Astrocyte (in vitro differentiated cells and primary cell): ENCODE data around the gene KRT5. TPM values are rescaled to one million over a fixed set of nuclear protein-coding genes. Genes with fewer than 3 reads are reported as not detected.

Experiments used
- DNase-seq: peaks from one replicate; pipeline ENCODE4 v3.0.0-alpha.2; 2010; ENCODE audit warnings: low read depth
- FAIRE-seq: peaks from 2 replicates; lab custom pipeline; 2011; peaks lifted over from hg19 to GRCh38; lab: Jason Lieb, UNC
- H2AFZ ChIP-seq: 2 replicates; pipeline ENCODE4 v1.6.0; 2012; ENCODE audit warnings: low read depth, low read length, inconsistent platforms
- H3K27ac ChIP-seq: 2 replicates; pipeline ENCODE4 v1.5.1; 2011; ENCODE audit warnings: low read depth, low read length, inconsistent platforms
- H3K27me3 ChIP-seq: 2 replicates; pipeline ENCODE4 v1.6.0; 2011; ENCODE audit warnings: low read length, inconsistent platforms; ENCODE audit not compliant: insufficient read depth
- H3K36me3 ChIP-seq: 2 replicates; pipeline ENCODE4 v1.5.1; 2011; ENCODE audit warnings: low read length, inconsistent platforms; ENCODE audit not compliant: insufficient read depth
- H3K4me1 ChIP-seq: 2 replicates; pipeline ENCODE4 v1.5.1; 2011; ENCODE audit warnings: low read length, inconsistent platforms; ENCODE audit not compliant: insufficient read depth
- H3K4me2 ChIP-seq: 2 replicates; pipeline ENCODE4 v1.6.0; 2012; ENCODE audit warnings: low read length, inconsistent platforms
- H3K4me3 ChIP-seq: 2 replicates; pipeline ENCODE4 v1.5.1; 2011; ENCODE audit warnings: low read depth, mild to moderate bottlenecking, low read length, inconsistent platforms; ENCODE audit not compliant: insufficient read depth
- H3K79me2 ChIP-seq: 2 replicates; pipeline ENCODE4 v1.6.0; 2012; ENCODE audit warnings: mild to moderate bottlenecking, low read length, inconsistent platforms; ENCODE audit not compliant: insufficient read depth
- H3K9ac ChIP-seq: 2 replicates; pipeline ENCODE4 v1.6.0; 2012; ENCODE audit warnings: mild to moderate bottlenecking, low read length, inconsistent platforms
- H3K9me3 ChIP-seq: 2 replicates; pipeline ENCODE4 v1.5.1; 2012; ENCODE audit warnings: low read depth, mild to moderate bottlenecking, low read length, inconsistent platforms; ENCODE audit not compliant: insufficient read depth
- H4K20me1 ChIP-seq: 2 replicates; pipeline ENCODE4 v1.6.0; 2012; ENCODE audit warnings: low read length, inconsistent platforms; ENCODE audit not compliant: insufficient read depth
- H3K27ac Mint-ChIP-seq: one replicate; pipeline ENCODE4 v1.8.0; 2021; ENCODE audit warnings: mild to moderate bottlenecking, mixed read lengths; ENCODE audit not compliant: unreplicated experiment
- H3K27me3 Mint-ChIP-seq: one replicate; pipeline ENCODE4 v1.8.0; 2021; ENCODE audit warnings: low read depth, mixed read lengths; ENCODE audit not compliant: unreplicated experiment
- H3K36me3 Mint-ChIP-seq: one replicate; pipeline ENCODE4 v1.8.0; 2021; ENCODE audit warnings: low read depth, mixed read lengths; ENCODE audit not compliant: unreplicated experiment
- H3K4me1 Mint-ChIP-seq: one replicate; pipeline ENCODE4 v1.8.0; 2021; ENCODE audit warnings: low read depth, mixed read lengths; ENCODE audit not compliant: unreplicated experiment
- H3K4me3 Mint-ChIP-seq: one replicate; pipeline ENCODE4 v1.8.0; 2021; ENCODE audit warnings: mild to moderate bottlenecking, moderate library complexity, mixed read lengths; ENCODE audit not compliant: unreplicated experiment
- H3K9me3 Mint-ChIP-seq: one replicate; pipeline ENCODE4 v1.8.0; 2021; ENCODE audit warnings: mild to moderate bottlenecking, mixed read lengths; ENCODE audit not compliant: unreplicated experiment
- CTCF ChIP-seq: IDR thresholded peaks from 2 replicates; pipeline ENCODE4 v1.5.1; 2011; ENCODE audit warnings: low read depth, mild to moderate bottlenecking, inconsistent platforms, low read length, moderate library complexity; ENCODE audit not compliant: insufficient read depth
- EZH2 ChIP-seq: IDR thresholded peaks from 2 replicates; pipeline ENCODE4 v1.6.1; 2012; ENCODE audit warnings: mild to moderate bottlenecking, low read length, inconsistent platforms; ENCODE audit not compliant: insufficient read depth
- total RNA-seq: library from RNA; stranded (reverse); gene quantifications from 2 replicates; pipeline ENCODE4 v1.2.1, GENCODE V29; 2021

Gene KRT5
- total RNA-seq, 1 donor from 2014 or later: 0.25 TPM

- TF ChIP-seq EZH2 (no peak), CTCF (no peak)
- H3K27me3 ChIP-seq: peaks cover 18% of the 10 kb centered on the region
- no peak overlapping the region for H3K27ac Mint-ChIP-seq
- H3K9ac ChIP-seq: no peak overlapping the region
- no peaks in the 10 kb centered on the region for H3K9me3 ChIP-seq
- H3K4me1 Mint-ChIP-seq: no peaks in the 10 kb centered on the region
- H2AFZ ChIP-seq: no peak overlapping the region
- no peaks in the 10 kb centered on the region for H3K4me1 ChIP-seq
- no peak overlapping the region for H3K4me3 ChIP-seq
- H3K4me2 ChIP-seq: no peak overlapping the region
- no peaks in the 10 kb centered on the region for H3K36me3 Mint-ChIP-seq
- no peaks in the 10 kb centered on the region for H4K20me1 ChIP-seq
- no peak overlapping the region for H3K4me3 Mint-ChIP-seq
- DNase-seq (no peak), FAIRE-seq (no peak)
- H3K27ac ChIP-seq: no peak overlapping the region
- H3K79me2 ChIP-seq: no peaks in the 10 kb centered on the region
- peaks cover 36% of the 10 kb centered on the region for H3K27me3 Mint-ChIP-seq
- peaks cover 5% of the 10 kb centered on the region for H3K9me3 Mint-ChIP-seq
- H3K36me3 ChIP-seq: no peaks in the 10 kb centered on the region
Measured at GRCh38 chr12:52486166-52487105, 33.8 kb downstream of the KRT5 start.

GRCh38 chr12:52480073-52480472 lies 40.1 kb downstream of the KRT5 start:
- no peak overlapping the region for H3K9ac ChIP-seq
- H4K20me1 ChIP-seq: no peaks in the 10 kb centered on the region
- H3K4me1 Mint-ChIP-seq: no peaks in the 10 kb centered on the region
- no peak for FAIRE-seq
- no peaks in the 10 kb centered on the region for H3K9me3 ChIP-seq
- no peak overlapping the region for H2AFZ ChIP-seq
- no peak overlapping the region for H3K27ac Mint-ChIP-seq
- DNase-seq: no peak
- TF ChIP-seq CTCF (no peak), EZH2 (no peak)
- no peaks in the 10 kb centered on the region for H3K36me3 ChIP-seq
- H3K27me3 Mint-ChIP-seq: peaks cover 1% of the 10 kb centered on the region
- no peak overlapping the region for H3K4me2 ChIP-seq
- no peak overlapping the region for H3K27ac ChIP-seq
- no peak overlapping the region for H3K4me3 Mint-ChIP-seq
- no peaks in the 10 kb centered on the region for H3K36me3 Mint-ChIP-seq
- no peaks in the 10 kb centered on the region for H3K4me1 ChIP-seq
- H3K79me2 ChIP-seq: no peaks in the 10 kb centered on the region
- H3K9me3 Mint-ChIP-seq: peaks cover 8% of the 10 kb centered on the region
- H3K4me3 ChIP-seq: no peak overlapping the region
- peaks cover 6% of the 10 kb centered on the region for H3K27me3 ChIP-seq

- DNase-seq: no peak
- no peak for FAIRE-seq
- no peaks in the 10 kb centered on the region for H3K27me3 Mint-ChIP-seq
- Histone ChIP-seq H3K27me3 (peaks cover 2% of the 10 kb centered on the region), H4K20me1 (no peaks in the 10 kb centered on the region), H3K4me1 (no peaks in the 10 kb centered on the region), H3K27ac (no peak overlapping the region), H2AFZ (no peak overlapping the region), H3K4me2 (no peak overlapping the region), H3K79me2 (no peaks in the 10 kb centered on the region), H3K4me3 (no peak overlapping the region), H3K36me3 (no peaks in the 10 kb centered on the region), H3K9ac (no peak overlapping the region), H3K9me3 (no peaks in the 10 kb centered on the region)
- H3K36me3 Mint-ChIP-seq: no peaks in the 10 kb centered on the region
- H3K4me3 Mint-ChIP-seq: no peak overlapping the region
- no peak overlapping the region for H3K27ac Mint-ChIP-seq
- TF ChIP-seq CTCF (no peak), EZH2 (no peak)
- peaks cover 8% of the 10 kb centered on the region for H3K9me3 Mint-ChIP-seq
- no peaks in the 10 kb centered on the region for H3K4me1 Mint-ChIP-seq
Measured at GRCh38 chr12:52477651-52478050, 42.5 kb downstream of the KRT5 start.
